HK-2 (cell line): ENCODE data around the gene OR10X1.

Experiments
- DNase-seq: peaks from one replicate; pipeline ENCODE4 v3.0.0-alpha.2; 2018; ENCODE audit not compliant: unreplicated experiment

OR10X1 gene, protein sequence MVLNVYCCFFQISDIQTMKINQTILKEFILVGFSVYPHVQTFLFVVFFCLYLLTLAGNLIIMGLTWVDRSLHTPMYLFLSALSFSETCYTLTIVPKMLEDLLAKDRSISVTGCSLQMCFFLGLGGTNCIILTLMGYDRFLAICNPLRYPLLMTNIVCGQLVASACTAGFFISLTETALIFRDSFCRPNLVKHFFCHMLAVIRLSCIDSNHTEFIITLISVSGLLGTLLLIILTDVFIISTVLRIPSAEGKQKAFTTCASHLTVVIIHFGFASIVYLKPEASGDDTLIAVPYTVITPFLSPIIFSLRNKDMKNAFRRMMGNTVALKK

DNA sequence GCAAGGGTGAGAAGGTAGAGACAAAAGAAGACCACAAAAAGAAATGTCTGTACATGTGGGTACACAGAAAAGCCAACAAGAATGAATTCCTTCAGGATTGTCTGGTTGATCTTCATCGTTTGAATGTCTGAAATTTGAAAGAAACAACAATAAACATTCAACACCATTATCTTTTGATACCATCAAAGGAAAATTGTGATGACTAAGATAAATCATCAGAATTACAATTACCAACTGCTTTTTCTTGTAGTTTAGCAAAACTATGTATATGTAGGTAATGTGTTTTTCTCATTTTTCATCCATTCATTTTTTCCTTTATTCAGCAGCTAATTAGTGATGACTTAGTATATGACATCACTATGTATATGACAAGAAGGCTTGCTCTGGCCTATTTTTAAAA lies at the start of gene OR10X1:
Gene OR10X1, minus strand, starts transcription at position 167 of the 400 bp plus-strand sequence. Its CDS starts 0 bp downstream, at position 167.
- DNase-seq: no peak

DNA sequence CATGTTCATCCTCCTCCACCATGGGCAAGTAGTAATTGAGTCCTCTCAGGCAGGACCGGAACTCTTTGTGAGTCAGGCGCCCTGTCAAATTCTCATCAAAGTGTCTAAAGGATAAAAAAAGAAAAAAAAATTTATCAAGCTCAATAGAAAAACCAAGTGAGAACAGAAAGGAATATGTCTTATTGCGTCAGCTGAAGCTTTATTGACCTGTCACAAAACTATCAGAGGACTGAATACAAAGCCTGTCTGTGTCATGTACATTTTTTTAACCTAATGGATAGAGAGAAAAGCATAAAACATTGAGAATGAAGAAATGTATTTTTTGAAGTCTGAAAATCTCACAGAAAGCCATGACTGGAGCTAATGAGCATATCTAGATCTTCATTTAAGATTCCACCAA lies 34.1 kb upstream of the OR10X1 start:
- DNase-seq: no peak

DNA sequence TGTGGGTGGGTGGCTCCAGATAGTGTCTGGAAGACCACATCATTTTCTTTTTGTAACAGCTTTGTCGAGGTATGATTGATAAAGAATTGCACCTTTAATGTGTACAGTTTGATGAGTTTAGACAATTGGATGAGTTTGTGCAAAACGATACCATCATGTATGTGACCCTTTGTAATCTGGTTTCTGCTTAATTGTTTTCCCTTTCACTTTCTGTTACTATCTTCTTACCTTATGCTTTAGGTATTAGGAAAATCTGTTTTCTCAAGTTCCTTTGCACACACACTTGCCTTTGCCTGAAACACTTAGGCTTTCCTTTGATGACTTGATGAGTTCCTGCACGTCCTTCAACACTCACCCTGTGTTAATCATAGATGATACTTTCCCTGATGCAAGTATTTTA lies 32.2 kb upstream of the OR10X1 start:
- no peak for DNase-seq

DNA sequence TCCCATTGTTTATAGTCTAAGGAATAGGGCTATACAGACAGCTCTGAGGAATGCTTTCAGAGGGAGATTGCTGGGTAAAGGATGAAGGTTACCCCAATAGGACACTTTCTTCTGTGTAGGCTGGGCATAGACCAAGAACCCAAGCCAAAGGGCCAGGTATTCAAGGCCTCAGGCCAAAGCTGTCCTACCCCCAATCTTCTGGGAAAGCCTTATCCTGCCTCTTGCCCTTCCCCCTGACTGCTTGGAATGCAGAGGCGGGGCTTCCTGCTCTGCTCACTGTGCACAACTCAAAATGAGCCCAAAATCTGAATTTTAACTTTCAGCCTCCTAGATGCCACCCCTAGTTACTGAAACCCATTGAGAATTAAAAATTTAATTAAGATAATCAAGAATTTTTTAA lies 27.6 kb upstream of the OR10X1 start:
- no peak for DNase-seq

DNA sequence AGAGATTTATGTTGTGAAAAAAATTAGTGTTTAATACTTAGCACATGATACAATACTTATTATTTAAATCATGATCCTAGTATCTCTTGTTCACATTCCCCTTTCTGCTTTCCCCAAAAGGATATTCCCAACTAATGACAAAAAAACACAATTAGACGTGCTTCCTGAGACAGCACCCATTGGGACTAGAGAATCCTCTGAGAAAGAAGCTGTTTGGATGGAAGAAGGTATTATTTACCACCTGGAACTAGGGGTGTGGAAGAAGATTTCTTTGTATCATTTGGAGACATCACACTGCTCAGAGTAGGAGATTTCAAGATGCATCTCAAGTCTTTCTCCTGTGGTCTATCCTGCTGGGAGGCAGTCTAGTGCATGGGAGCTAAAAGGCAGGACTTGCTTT lies 25.3 kb upstream of the OR10X1 start, which contains the start of gene OR10Z1:
Gene OR10Z1, plus strand, starts transcription at position 301 of the 400 bp plus-strand sequence. CDS start 1,171 bp downstream, outside the sequence.
- no peak for DNase-seq

DNA sequence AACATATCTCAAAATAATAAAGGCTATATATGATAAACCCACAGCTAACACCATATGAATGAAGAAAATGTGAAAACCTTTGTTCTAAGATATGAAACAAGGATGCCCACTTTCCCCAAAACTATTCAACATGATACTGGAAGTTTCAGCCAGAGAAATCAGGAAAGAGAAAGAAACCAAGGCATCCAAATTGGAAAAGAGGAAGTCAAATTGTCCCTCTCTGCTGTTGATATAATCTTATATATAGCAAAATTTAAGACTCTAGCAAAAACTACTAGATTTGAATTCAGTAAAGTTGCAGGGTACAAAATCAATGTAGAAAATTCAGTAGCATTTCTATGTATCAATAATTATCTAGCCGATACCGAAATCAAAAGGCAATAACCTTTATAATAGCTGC lies 21.0 kb upstream of the OR10X1 start:
- no peak for DNase-seq

DNA sequence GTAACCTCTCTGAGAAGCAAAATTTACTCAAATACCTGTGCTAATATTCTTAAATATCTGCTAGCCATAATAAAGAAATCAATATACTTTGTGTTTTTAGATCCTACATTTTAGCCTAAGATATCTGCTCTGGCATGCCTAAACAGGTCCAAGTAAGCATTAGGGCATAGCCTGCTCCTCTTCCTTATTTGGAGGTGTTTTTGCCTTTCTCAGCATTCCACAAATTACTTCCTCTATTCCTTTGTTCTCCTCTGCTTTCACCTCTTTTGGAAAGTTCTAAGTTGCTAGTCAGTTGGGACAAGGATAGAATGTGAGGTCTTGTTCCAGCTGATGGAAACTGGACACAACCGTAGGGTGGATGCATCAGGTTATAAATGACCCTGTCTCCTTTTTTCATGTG lies 7.2 kb upstream of the OR10X1 start:
- no peak for DNase-seq

DNA sequence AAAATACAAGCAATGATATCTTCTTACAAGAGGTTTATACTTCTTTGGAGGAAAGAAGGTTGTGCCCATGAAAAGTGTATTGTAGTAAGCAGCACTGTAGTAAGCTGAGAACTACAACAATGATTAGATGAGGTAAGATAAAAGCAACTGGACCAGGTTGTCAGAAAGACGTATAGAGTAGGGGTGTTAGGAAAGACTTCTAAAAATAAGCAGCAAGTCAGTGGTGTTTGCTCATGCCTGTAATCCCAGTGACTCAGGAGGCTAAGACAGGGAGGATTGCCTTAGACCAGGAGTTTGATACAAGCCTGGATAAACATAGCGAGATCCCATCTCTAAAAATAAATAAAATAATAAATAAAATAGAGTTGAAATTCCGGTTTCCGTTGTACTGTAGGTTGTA lies 4.3 kb upstream of the OR10X1 start:
- no peak for DNase-seq

DNA sequence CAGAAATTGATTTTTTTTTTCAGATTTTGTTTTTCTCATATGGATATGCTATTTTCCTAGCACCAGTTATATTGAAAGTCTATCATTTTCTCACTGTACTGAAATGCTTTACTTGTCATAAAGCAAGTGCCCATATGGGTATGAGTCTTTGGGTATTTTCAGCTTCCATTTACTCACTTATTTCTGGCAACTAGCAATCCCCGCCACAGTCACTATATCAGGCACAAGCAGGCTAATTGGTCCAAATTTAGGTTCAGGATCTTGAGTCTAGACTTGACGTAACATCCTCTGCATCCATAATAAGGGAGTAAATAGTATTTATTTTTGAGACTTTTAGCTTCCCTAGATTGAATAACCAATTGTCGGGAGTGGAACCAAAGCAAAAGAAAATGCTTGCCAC lies 2.1 kb downstream of the OR10X1 start:
- DNase-seq: no peak

DNA sequence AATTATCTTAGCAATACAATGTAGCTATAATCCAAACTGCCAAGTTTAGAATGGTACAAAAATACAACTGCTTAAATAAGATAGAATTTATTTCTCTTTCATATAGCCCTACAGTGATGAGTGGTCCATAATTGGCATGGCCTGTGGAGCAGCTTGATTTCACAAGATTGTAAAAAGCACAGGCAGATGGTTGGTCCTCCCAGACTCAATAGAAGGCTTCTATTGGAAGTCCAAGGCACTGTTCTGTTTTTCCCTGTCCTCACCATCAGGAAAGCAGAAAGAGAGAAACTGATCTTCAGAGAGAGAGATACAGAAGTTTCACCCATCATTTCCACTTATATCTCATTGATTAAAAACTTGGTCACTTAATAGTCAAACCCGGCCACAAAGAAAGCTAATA lies 7.5 kb downstream of the OR10X1 start:
- no peak for DNase-seq

DNA sequence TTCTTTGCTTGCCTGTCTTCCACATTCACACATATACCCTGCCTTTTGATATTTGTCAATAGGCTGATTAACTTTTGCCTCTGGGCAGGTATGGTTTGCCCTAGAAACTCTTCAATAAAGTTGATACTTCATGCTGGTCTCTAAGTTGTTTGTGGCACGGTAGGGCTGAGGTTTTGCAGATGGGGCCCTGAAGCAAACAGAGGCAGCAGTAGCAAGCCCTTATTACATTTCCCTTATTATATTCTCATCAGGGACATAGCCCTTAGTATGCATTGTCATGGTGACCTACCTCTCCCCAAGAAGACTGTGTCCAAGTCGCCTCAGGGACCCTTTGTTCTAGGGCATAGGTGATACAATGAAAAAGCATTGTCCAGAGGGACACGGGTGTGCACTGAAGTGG lies 9.2 kb downstream of the OR10X1 start, which contains the start of gene OR6P1:
Gene OR6P1, minus strand, starts transcription at position 101 of the 400 bp plus-strand sequence. CDS start 6,976 bp downstream, outside the sequence.
- no peak for DNase-seq

DNA sequence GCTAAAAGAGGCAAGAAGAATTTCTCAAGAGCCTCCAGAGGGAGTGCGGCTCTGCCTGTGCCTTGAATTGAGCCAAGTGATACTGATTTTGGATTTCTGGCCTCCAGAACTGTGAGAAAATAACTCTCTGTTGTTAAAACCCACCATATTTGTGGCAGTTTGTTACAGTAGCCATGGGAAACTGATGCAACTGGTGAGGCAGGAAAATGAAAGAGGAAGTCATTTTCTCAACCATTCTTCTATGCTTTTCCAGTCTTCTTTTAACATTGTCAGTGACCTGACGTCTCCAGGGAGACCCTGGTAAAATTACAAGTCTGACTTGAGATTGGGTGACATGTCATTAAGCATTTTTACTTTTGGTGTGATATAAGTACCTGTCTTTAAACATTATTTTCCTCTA lies 15.1 kb downstream of the OR10X1 start:
- no peak for DNase-seq

DNA sequence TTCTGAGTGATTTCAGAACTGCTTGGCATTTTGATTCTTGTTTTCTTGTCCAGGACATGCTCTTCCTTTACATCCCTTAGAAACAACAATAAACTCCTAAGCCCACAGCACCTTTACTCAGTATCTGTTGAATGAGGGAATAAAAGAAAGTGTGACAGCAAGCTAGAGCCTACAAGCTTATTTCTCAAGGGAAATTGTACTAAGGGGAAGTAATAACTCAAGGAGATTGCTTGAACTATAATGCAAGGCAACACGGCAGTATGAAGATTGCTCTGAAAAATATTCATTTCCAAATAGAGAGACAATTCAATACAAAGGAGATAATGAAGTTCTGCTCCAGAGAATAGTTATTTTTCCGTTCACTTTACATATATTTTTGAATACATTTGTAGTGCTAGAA lies 15.8 kb downstream of the OR10X1 start:
- DNase-seq: no peak

DNA sequence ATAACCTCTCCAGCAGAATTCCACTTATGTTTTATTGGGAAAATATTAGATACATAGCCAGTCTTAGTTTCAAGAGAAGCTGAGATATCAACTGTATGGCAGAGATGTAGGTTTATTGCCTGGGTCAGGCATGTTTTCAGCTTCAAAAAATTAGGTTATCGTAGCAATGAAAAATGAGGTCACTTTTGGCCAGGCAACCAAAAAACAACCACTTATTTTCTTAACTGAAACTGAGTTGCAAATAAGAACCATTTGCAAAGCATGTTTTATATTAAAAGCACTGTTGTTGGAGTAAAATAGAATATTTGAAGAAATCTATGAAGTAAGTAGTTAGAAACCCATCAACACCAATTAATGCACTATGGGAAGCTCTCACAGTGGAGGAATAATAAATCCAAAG lies 20.0 kb downstream of the OR10X1 start:
- DNase-seq: no peak

DNA sequence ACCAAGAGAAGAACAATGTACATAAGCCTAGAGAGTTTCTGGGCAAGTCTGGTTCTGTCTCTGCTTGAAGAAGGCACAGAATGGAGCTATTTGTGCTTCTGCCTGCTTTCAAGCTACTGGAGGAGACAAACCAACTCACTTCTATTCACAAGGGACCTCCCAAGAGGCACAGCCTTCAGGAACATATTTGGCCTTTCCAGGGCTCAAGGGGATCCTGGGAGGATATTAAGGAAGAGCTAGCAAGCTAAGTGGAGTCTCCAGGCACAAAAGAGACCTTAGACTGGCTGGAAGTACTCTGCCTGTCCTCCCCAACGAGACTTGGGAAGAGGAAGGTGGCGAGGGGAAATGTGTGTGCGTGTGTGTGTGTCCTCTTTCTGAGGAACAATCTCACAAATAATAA lies 25.3 kb downstream of the OR10X1 start, which contains the start of gene OR6Y1:
Gene OR6Y1, minus strand, starts transcription at position 54 of the 400 bp plus-strand sequence. CDS start 6,300 bp downstream, outside the sequence.
- DNase-seq: no peak

DNA sequence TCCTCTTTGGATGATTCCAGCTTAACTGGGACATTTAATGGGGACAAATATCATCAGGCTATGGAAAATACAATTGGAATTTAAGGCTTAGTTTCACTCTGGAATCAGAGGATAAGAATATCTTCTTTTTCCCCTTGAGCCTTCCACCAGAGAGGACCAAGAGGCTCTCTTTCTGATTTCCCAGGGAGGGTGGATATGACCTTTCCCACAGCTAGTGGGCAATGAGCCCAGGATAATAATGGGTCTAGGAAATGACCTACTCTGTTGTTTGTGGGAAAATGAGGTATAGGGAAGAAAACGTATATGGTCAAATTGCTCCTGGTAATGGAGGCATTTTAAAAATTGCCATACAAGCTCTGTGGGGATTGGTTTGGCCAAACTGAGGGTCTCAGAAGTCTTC lies 27.4 kb downstream of the OR10X1 start:
- no peak for DNase-seq

DNA sequence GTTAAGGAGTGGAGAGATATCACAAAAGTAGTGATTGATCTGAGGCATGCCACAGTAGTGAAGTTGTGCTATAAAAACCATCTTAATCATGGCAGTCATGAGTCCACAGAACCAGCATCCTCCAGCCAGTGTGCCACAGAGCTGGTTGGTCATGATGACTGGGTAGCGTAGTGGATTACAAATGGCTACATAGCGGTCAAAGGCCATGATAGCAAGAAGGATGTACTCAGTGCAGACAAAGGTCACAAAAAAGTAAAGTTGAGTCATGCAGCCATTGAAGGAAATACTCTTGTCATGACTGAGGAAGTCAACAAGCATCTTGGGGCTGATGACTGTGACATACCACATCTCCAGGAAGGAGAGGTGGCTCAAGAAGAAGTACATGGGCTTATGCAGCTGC lies 32.2 kb downstream of the OR10X1 start:
- DNase-seq: no peak

DNA sequence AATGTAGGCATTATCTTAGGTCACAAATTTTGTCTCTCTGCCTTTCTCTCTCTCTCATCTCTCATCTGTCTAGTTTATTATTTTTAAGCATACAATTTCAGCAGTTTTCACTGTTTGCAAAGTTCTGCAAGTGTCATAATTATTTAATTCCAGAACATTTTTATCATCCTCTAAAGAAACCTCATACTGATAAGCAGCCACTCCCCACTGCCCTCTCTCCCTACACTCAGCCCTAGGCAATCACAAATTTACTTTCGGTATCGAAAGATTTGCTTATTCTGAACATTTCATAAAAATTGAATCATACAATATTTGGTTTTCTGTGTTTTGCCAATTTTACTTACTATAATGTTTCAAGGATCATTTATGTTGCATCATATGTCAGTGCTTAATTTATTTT lies 42.1 kb downstream of the OR10X1 start:
- no peak for DNase-seq

DNA sequence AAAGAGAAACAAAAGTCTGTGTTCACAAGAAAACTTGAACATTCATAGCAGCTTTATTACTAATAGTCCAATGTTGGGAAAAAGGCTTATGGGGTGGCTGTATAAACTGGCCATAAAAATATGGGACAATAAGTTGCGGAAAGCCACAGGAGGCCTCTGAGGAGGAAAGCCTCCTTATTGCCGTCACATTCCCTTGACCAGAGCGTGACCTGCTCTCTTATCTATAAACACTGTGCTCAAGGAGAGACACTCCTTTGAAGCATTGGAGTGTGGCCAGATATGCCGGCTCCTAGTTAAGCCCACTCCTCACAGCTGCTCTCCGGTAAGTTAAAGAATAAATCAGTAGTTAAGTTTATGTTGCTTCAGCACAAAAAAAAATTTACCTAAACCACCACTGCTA lies 45.2 kb downstream of the OR10X1 start:
- no peak for DNase-seq
